ENCODE measurements around the gene GRB10. TPM values are rescaled to one million over a fixed set of nuclear protein-coding genes. Genes with fewer than 3 reads are reported as not detected.

The GRB10 gene
- total and polyA plus RNA-seq, 2 of the 8 experiments (the other 6 are each of a cell fraction or from before 2014, with no cell fraction given) = 35.7 to 97.0 TPM

DNA sequence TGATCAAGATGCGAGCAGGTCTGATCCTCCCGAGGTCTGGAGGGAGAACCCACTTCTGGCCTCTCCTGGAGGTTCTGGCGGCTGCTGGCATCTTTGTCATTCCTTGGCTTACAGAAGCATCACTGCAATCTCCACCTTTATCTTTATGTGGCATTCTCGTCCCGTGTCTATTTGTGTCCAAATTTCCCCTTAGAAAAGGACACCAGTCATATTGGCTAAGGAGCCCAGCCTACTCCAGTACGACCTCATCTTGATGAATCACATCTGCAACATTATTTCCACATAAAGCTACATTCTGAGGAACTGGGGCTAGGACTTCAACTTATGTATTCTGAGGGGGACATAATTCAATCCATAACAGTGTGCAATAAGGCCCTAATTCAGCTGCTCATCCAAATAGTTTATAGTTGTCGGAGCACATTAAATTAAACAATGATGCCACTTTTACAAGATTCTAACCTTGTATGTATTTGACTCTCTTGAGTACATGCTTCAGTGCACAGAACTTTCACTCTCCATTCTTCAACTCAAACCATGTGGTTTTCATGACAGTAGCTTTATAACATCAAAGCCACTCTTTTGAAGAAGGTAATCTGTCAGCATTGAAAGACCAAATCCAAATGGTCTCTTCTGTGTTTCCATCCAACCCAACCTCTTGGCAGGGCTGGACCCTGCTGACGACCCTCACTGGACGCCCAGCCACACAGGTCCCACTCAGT, 131.3 kb downstream of the GRB10 start:
- WGBS, 2 experiments (ENCODE audit: extremely low coverage in 1 of 2, insufficient coverage in 1 of 2, insufficient read length in 1 of 2, insufficient replicate concordance in 2 of 2, low coverage in 1 of 2, low lambda C conversion rate in 2 of 2, missing lambda C conversion rate in 1 of 2) = 95% methylated on average over 9 of the region's 9 CpGs; no CpG with 5 or more reads in 1 of the 2 experiments
- ChIA-PET POLR2A (ENCODE audit: partially characterized antibody) (interaction anchor here (1.6 kb wide), 1 partner anchor 10 kb away, joined by 3 read pairs; no protein-coding TSS in a partner anchor), CTCF (ENCODE audit: partially characterized antibody) (interaction anchor here (1.0 to 3.3 kb wide), 3 partner anchors 10 to 183 kb away, joined by 3 to 6 read pairs (median 4); no protein-coding TSS in a partner anchor)
- Histone ChIP-seq H3K9ac (replicated peaks in 1 of 4; ENCODE audit: extremely low read depth in 1 of 4, low read depth in 3 of 4, low read length in 3 of 4) (no peak overlapping the region), H2BK20ac (ENCODE audit: low read length) (no peak overlapping the region), H3K27me3 (replicated peaks in 1 of 4; ENCODE audit: control insufficient read depth in 3 of 4, extremely low read depth in 1 of 4, insufficient read depth in 3 of 4, low read length in 3 of 4) (no peaks in the 10 kb centered on the region), H2AFZ (ENCODE audit: low read length) (no peak overlapping the region), H3K4ac (replicated peaks; ENCODE audit: insufficient read length, low read depth, low read length) (no peak overlapping the region), H4K8ac (ENCODE audit: extremely low read depth, insufficient read depth, low read length) (no peak overlapping the region), H4K91ac (replicated peaks; ENCODE audit: insufficient read length, low read length) (no peak overlapping the region), H2BK120ac (replicated peaks; ENCODE audit: low read depth, low read length) (no peak overlapping the region), H3K79me1 (ENCODE audit: low read depth, low read length) (peaks cover 6% of the 10 kb centered on the region), H4K5ac (ENCODE audit: insufficient read length, low read depth, low read length) (no peak overlapping the region), H3K14ac (ENCODE audit: insufficient read length) (no peak overlapping the region), H3K4me2 (ENCODE audit: insufficient read depth in 1 of 2, low read depth in 2 of 2, low read length in 2 of 2) (no peak overlapping the region), H2AK5ac (ENCODE audit: low read depth, low read length) (no peak overlapping the region), H3K9me3 (ENCODE audit: insufficient read depth in 2 of 2, low read depth in 1 of 2, low read length in 1 of 2) (no peaks in the 10 kb centered on the region), H4K20me1 (replicated peaks in 1 of 2; ENCODE audit: control insufficient read depth in 1 of 2, insufficient read depth in 2 of 2, low read length in 2 of 2) (peaks cover 0 to 4% of the 10 kb centered on the region in 2 experiments), H2BK5ac (ENCODE audit: low read depth, low read length) (no peak overlapping the region), H3K4me1 (replicated peaks in 1 of 4; ENCODE audit: control insufficient read depth in 3 of 4, insufficient read depth in 4 of 4, low read length in 3 of 4) (no peaks in the 10 kb centered on the region; a peak in 1 of 7 replicates), H2BK12ac (ENCODE audit: low read depth, low read length) (no peak overlapping the region), H3K23ac (ENCODE audit: insufficient read length) (no peak overlapping the region), H3K79me2 (ENCODE audit: control insufficient read depth in 1 of 2, insufficient read depth in 2 of 2, low read length in 2 of 2) (peaks cover 3% of the 10 kb centered on the region in 2 experiments; a peak in 3 of 4 replicates), H3K56ac (replicated peaks; ENCODE audit: insufficient read length, low read depth, low read length) (no peak overlapping the region), H2BK15ac (ENCODE audit: low read length) (no peak overlapping the region), H3K4me3 (ENCODE audit: extremely low read depth in 1 of 4, insufficient read depth in 2 of 4, low read depth in 3 of 4, low read length in 4 of 4) (no peak overlapping the region), H3K27ac (ENCODE audit: low read depth, low read length) (no peak overlapping the region), H3K36me3 (ENCODE audit: control insufficient read depth in 2 of 4, insufficient read depth in 4 of 4, low read length in 3 of 4) (peaks cover 0 to 2% (median 0%) of the 10 kb centered on the region in 4 experiments; a peak in 2 of 8 replicates), H3K23me2 (ENCODE audit: low read depth, low read length) (no peaks in the 10 kb centered on the region), H3K18ac (ENCODE audit: extremely low read depth, low read length) (no peak overlapping the region)
- TF ChIP-seq SIX5 (IDR thresholded peaks at IDR 0.05; ENCODE audit: low read depth, low read length) = no peak
- FAIRE-seq = no peak
- no peak for DNase-seq (ENCODE audit: low read depth in 1 of 2, low spot score in 2 of 2)

Data from H1 (cell line).